Left cardiac atrium (tissue), 4 donors: ENCODE results near the gene FBL. TPM values are rescaled to one million over a fixed set of nuclear protein-coding genes. Genes with fewer than 3 reads are reported as not detected.
"Not testable (repeated sequence)": the region's sequence is repeated elsewhere in the genome, so short reads cannot be mapped to it uniquely, and the experiment has no call there.

ENCODE experiments used
- ATAC-seq, 2 donors: fragments of 200-7000 bp; cut with Tn5 transposase; one replicate each; pipeline ENCODE4 v1.9.1; 2020; ENCODE audit warnings: mild to moderate bottlenecking in 2 of 2, moderate library complexity in 2 of 2
- DNase-seq: peaks from one replicate; pipeline ENCODE4 v3.0.0-alpha.2; 2020
- intact Hi-C, 2 donors: fragments of 100-400 bp; cut with DNase I; formaldehyde crosslinking; loops; one replicate each; pipeline versions ENCODE4 v1.14.1 to v1.15.1; 2022 to 2023
- total RNA-seq, 2 donors: library from RNA; stranded (reverse); fragmentation: NEBNext Ultra II Directional; extraction: Animal tissue kit (Norgen Biotek cat#: 25700); gene quantifications; one replicate each; pipeline ENCODE4 v1.2.1, GENCODE V29; 2021
- donor health status: DM: no; HTN: yes; CAD: no.
- donor health status: DM: no; HTN: yes; CAD: no; lungs with severe emphysema.
- donor health status: DM: yes; HTN: yes; CAD: no.
- donor health status: Dilated cardiomyopathy.

FBL gene
- total RNA-seq, 2 donors from 2014 or later = 67.7 to 87.7 TPM

GRCh38 chr19:39830847-39831246, 15.3 kb downstream of the FBL start:
- ATAC-seq (no peak), DNase-seq (no peak)
- intact Hi-C loops = no loop called here

GRCh38 chr19:39830406-39830805, 15.8 kb downstream of the FBL start:
- DNase-seq (no peak), ATAC-seq (no peak)
- intact Hi-C loops = no loop called here

- ATAC-seq (no peak), DNase-seq (no peak)
- intact Hi-C loops = no loop called here
Observed at GRCh38 chr19:39829702-39830275, 16.4 kb downstream of the FBL start.

GRCh38 chr19:39828654-39829032, 17.5 kb downstream of the FBL start:
- intact Hi-C loops = no loop called here
- no peak for ATAC-seq

GRCh38 chr19:39828015-39828653, 18.0 kb downstream of the FBL start:
- intact Hi-C loops = no loop called here
- no peak for ATAC-seq

More at GRCh38 chr19:39828654-39829032, 17.5 kb downstream of the FBL start:
- no peak for DNase-seq

GRCh38 chr19:39827216-39827615, 19.0 kb downstream of the FBL start:
- no peak for DNase-seq
- intact Hi-C loops = no loop called here
- no peak for ATAC-seq

More at GRCh38 chr19:39828015-39828653, 18.0 kb downstream of the FBL start:
- DNase-seq = no peak

- DNase-seq = no peak
- intact Hi-C loops = no loop called here
- no peak for ATAC-seq
Observed at GRCh38 chr19:39826311-39826945, 19.8 kb downstream of the FBL start.

- DNase-seq = no peak
- intact Hi-C loops = no loop called here
- ATAC-seq = no peak
Observed at GRCh38 chr19:39825531-39826076, 20.6 kb downstream of the FBL start.

GRCh38 chr19:39825093-39825463, 21.1 kb downstream of the FBL start:
- intact Hi-C loops = no loop called here
- DNase-seq = no peak
- ATAC-seq = no peak

GRCh38 chr19:39824143-39825092, 21.8 kb downstream of the FBL start:
- intact Hi-C loops = no loop called here
- ATAC-seq (peak; percentile 96 to 97), DNase-seq (peak; percentile 90)

GRCh38 chr19:39823686-39824085, 22.5 kb downstream of the FBL start:
- ATAC-seq = peak in 1 of 2 donors; percentile 11
- intact Hi-C loops = no loop called here
- no peak for DNase-seq

GRCh38 chr19:39820696-39821095, 25.5 kb downstream of the FBL start:
- DNase-seq = no peak
- intact Hi-C loops = no loop called here
- no peak for ATAC-seq

GRCh38 chr19:39819786-39820185, 26.4 kb downstream of the FBL start:
- intact Hi-C loops = no loop called here
- ATAC-seq (no peak), DNase-seq (no peak)

- DNase-seq = no peak
- no peak for ATAC-seq
- intact Hi-C loops = no loop called here
Observed at GRCh38 chr19:39818626-39819097, 27.5 kb downstream of the FBL start.

GRCh38 chr19:39817888-39818561, 28.2 kb downstream of the FBL start:
- intact Hi-C loops = no loop called here
- DNase-seq (no peak), ATAC-seq (no peak)

- peak; percentile 59 to 70 for ATAC-seq
- no peak for DNase-seq
- intact Hi-C loops = no loop called here
Observed at GRCh38 chr19:39816287-39817048, 29.7 kb downstream of the FBL start.

GRCh38 chr19:39814595-39814994, 31.6 kb downstream of the FBL start:
- no peak for DNase-seq
- intact Hi-C loops = no loop called here
- ATAC-seq = no peak

- DNase-seq, ATAC-seq, intact Hi-C loops: not testable (repeated sequence)
Observed at GRCh38 chr19:39814111-39814510, 32.1 kb downstream of the FBL start.
